ENCODE data around the gene SLC46A2. TPM values are rescaled to one million over a fixed set of nuclear protein-coding genes. Genes with fewer than 3 reads are reported as not detected.

SLC46A2 gene
- total RNA-seq, 2 donors from 2014 or later: 0.80 TPM; not detected in 1

DNA sequence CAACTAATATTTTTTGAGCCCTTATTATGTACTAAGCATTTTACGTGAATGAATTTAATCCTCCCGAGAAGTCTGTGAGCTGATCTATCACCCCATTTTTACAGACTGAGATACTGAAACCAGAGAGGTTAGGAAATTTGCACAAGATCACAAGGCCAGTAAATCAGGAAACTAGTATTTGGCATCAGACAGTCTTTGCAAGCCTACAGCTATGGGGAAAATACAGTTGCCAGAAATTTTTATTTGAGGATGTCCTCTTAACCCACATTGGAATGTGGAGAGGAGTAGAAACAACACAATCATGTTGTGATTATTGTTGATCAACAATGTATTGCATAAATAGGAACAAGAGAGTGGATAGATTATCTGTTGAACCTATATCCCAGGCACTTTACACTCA lies 2.3 kb upstream of the SLC46A2 start:
- intact Hi-C loops (cut with DNase I): no loop called here
- H3K27ac ChIP-seq: no peak overlapping the region
- no peak overlapping the region for H3K4me3 ChIP-seq
- TF ChIP-seq POLR2AphosphoS5 (IDR thresholded peaks at IDR 0.05) (no peak), CTCF (IDR thresholded peaks at IDR 0.05) (no peak), POLR2A (IDR thresholded peaks at IDR 0.05) (no peak)
- no peaks in the 10 kb centered on the region for H3K9me3 ChIP-seq
- H3K27me3 ChIP-seq (replicated peaks; ENCODE audit: insufficient read depth): no peaks in the 10 kb centered on the region
- no peak for DNase-seq (ENCODE audit: low spot score)
- no peaks in the 10 kb centered on the region for H3K4me1 ChIP-seq (replicated peaks)
- no peaks in the 10 kb centered on the region for H3K36me3 ChIP-seq
- WGBS: 75% methylated on average over 2 of the region's 2 CpGs

- H3K27ac ChIP-seq: no peak overlapping the region
- WGBS: 96% methylated on average over 3 of the region's 3 CpGs
- no peaks in the 10 kb centered on the region for H3K27me3 ChIP-seq (replicated peaks; ENCODE audit: insufficient read depth)
- H3K36me3 ChIP-seq: no peaks in the 10 kb centered on the region
- TF ChIP-seq CTCF (IDR thresholded peaks at IDR 0.05): no peak
- no peak for TF ChIP-seq POLR2A (IDR thresholded peaks at IDR 0.05)
- TF ChIP-seq POLR2AphosphoS5 (IDR thresholded peaks at IDR 0.05): no peak
- no peak overlapping the region for H3K4me3 ChIP-seq
- no peaks in the 10 kb centered on the region for H3K9me3 ChIP-seq
- no peaks in the 10 kb centered on the region for H3K4me1 ChIP-seq (replicated peaks)
- DNase-seq (ENCODE audit: low spot score): no peak
- intact Hi-C loops (cut with DNase I): no loop called here
These were observed 845 bp upstream of the SLC46A2 start for GRCh38 chr9:112891521-112891920.

- 65% methylated on average over 5 of the region's 5 CpGs for WGBS
- intact Hi-C loops (cut with DNase I): no loop called here
- H3K9me3 ChIP-seq: no peaks in the 10 kb centered on the region
- TF ChIP-seq CTCF (IDR thresholded peaks at IDR 0.05): no peak
- TF ChIP-seq POLR2A (IDR thresholded peaks at IDR 0.05): no peak
- no peak for TF ChIP-seq POLR2AphosphoS5 (IDR thresholded peaks at IDR 0.05)
- no peak overlapping the region for H3K4me3 ChIP-seq
- no peaks in the 10 kb centered on the region for H3K27me3 ChIP-seq (replicated peaks; ENCODE audit: insufficient read depth)
- no peak overlapping the region for H3K27ac ChIP-seq
- DNase-seq (ENCODE audit: low spot score): no peak
- no peaks in the 10 kb centered on the region for H3K36me3 ChIP-seq
- H3K4me1 ChIP-seq (replicated peaks): no peaks in the 10 kb centered on the region
These were observed 3.3 kb downstream of the SLC46A2 start for GRCh38 chr9:112887381-112887780.

- Histone ChIP-seq H3K27me3 (replicated peaks; ENCODE audit: insufficient read depth) (no peaks in the 10 kb centered on the region), H3K27ac (no peak overlapping the region), H3K36me3 (no peaks in the 10 kb centered on the region), H3K4me3 (no peak overlapping the region), H3K9me3 (no peaks in the 10 kb centered on the region), H3K4me1 (replicated peaks) (no peaks in the 10 kb centered on the region)
- TF ChIP-seq CTCF (IDR thresholded peaks at IDR 0.05) (no peak), POLR2AphosphoS5 (IDR thresholded peaks at IDR 0.05) (no peak), POLR2A (IDR thresholded peaks at IDR 0.05) (no peak)
- WGBS: 87% methylated on average over 4 of the region's 4 CpGs
- no peak for DNase-seq (ENCODE audit: low spot score)
- intact Hi-C loops (cut with DNase I): no loop called here
These were observed 4.3 kb downstream of the SLC46A2 start for GRCh38 chr9:112886351-112886750.

DNA sequence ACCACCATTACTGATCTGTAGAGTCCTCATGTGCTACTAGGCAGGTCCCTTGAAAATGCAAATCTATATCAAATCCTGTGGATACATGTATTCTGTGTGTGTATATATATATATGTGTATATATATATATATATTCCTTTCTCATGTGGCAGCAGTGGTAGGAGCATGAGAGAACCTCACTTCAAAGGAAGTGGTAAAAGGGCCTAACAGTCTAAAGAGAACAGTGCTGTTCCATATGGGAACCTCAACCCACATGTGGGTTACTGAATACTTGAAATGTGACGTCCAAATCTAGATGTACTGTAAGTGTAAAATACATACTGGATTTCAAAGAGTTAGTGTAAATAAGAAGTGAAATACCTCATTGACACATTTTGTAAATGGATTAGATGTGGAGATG lies 5.4 kb downstream of the SLC46A2 start:
- H3K9me3 ChIP-seq: no peaks in the 10 kb centered on the region
- no peaks in the 10 kb centered on the region for H3K27me3 ChIP-seq (replicated peaks; ENCODE audit: insufficient read depth)
- no peaks in the 10 kb centered on the region for H3K4me1 ChIP-seq (replicated peaks)
- H3K36me3 ChIP-seq: no peaks in the 10 kb centered on the region
- intact Hi-C loops (cut with DNase I): no loop called here
- no peak for DNase-seq (ENCODE audit: low spot score)
- 96% methylated on average over 1 of the region's 1 CpG for WGBS
- H3K4me3 ChIP-seq: no peak overlapping the region
- H3K27ac ChIP-seq: no peak overlapping the region
- TF ChIP-seq POLR2A (IDR thresholded peaks at IDR 0.05) (no peak), CTCF (IDR thresholded peaks at IDR 0.05) (no peak), POLR2AphosphoS5 (IDR thresholded peaks at IDR 0.05) (no peak)
